HuH-7.5 (cell line): Measurements from ENCODE around the gene ADAMTSL1.
"Not testable (repeated sequence)": the region's sequence is repeated elsewhere in the genome, so short reads cannot be mapped to it uniquely, and the experiment has no call there.

Experiments used
- DNase-seq: peaks from one replicate; pipeline ENCODE4 v3.0.0; 2011; ENCODE audit warnings: low spot score

The ADAMTSL1 gene

GRCh38 chr9:18907927-18908625 lies 434.1 kb downstream of the ADAMTSL1 start:
- no peak for DNase-seq

GRCh38 chr9:18909140-18910018 lies 435.4 kb downstream of the ADAMTSL1 start:
- no peak for DNase-seq

- DNase-seq = no peak
Measured at GRCh38 chr9:18910435-18910834, 436.5 kb downstream of the ADAMTSL1 start.

GRCh38 chr9:18910916-18911315 lies 437.0 kb downstream of the ADAMTSL1 start:
- DNase-seq = no peak

GRCh38 chr9:18911714-18912342 lies 437.9 kb downstream of the ADAMTSL1 start:
- no peak for DNase-seq

- no peak for DNase-seq
Measured at GRCh38 chr9:18920141-18921084, 446.5 kb downstream of the ADAMTSL1 start.

GRCh38 chr9:18921366-18922075 lies 447.6 kb downstream of the ADAMTSL1 start:
- no peak for DNase-seq

- DNase-seq = no peak
Measured at GRCh38 chr9:18922161-18922885, 448.4 kb downstream of the ADAMTSL1 start.

GRCh38 chr9:18923167-18923566 lies 449.2 kb downstream of the ADAMTSL1 start:
- no peak for DNase-seq

GRCh38 chr9:18923671-18924430 lies 449.9 kb downstream of the ADAMTSL1 start:
- DNase-seq = no peak

- no peak for DNase-seq
Measured at GRCh38 chr9:18925880-18926279, 451.9 kb downstream of the ADAMTSL1 start.

GRCh38 chr9:18926513-18926912 lies 452.6 kb downstream of the ADAMTSL1 start:
- DNase-seq = no peak

- no peak for DNase-seq
Measured at GRCh38 chr9:18928711-18929110, 454.8 kb downstream of the ADAMTSL1 start.

- DNase-seq = not testable (repeated sequence)
Measured at GRCh38 chr9:18930611-18931010, 456.7 kb downstream of the ADAMTSL1 start.

- DNase-seq = no peak
Measured at GRCh38 chr9:18935541-18935940, 461.6 kb downstream of the ADAMTSL1 start.

GRCh38 chr9:18936094-18936871 lies 462.3 kb downstream of the ADAMTSL1 start:
- DNase-seq = no peak

GRCh38 chr9:18939943-18940342 lies 466.0 kb downstream of the ADAMTSL1 start:
- no peak for DNase-seq

GRCh38 chr9:18941060-18941740 lies 467.2 kb downstream of the ADAMTSL1 start:
- DNase-seq = no peak
